Astrocyte of the cerebellum (primary cell): ENCODE data around the gene FAM3A.

Experiments used
- DNase-seq: peaks from one replicate; pipeline ENCODE4 v3.0.0-alpha.2; 2011; ENCODE audit warnings: low read depth
- H3K4me3 ChIP-seq: 2 replicates; pipeline ENCODE4 v1.5.1; 2011; ENCODE audit warnings: mild to moderate bottlenecking, low read depth, low read length, moderate library complexity
- CTCF ChIP-seq: IDR thresholded peaks from 2 replicates; pipeline ENCODE4 v1.5.1; 2012; ENCODE audit warnings: low read length, low read depth, moderate library complexity, mild to moderate bottlenecking; ENCODE audit errors: missing control alignments
- in situ Hi-C: cut with HindIII; loops from 2 replicates; pipeline ENCODE4 v1.10.0; 2017; ENCODE audit warnings: low sequenced_read_pairs

Gene FAM3A

GRCh38 chrX:154487518-154488290 is 28.3 kb downstream of the FAM3A start:
- no peak for DNase-seq
- no peak for TF ChIP-seq CTCF

GRCh38 chrX:154486396-154487207 is 29.4 kb downstream of the FAM3A start, which contains the start of gene UBL4A:
Gene UBL4A (minus strand): TSS chrX:154486615. CDS start chrX:154486584, 31 bp downstream.
- TF ChIP-seq CTCF: no peak
- peak within 1 kb of the TSS; percentile 46 for H3K4me3 ChIP-seq
- in situ Hi-C loops: loop anchor here (5.0 kb wide), 1 partner anchor 39 kb away; no protein-coding TSS in a partner anchor
- DNase-seq: no peak

More at GRCh38 chrX:154487518-154488290, 28.3 kb downstream of the FAM3A start:
- H3K4me3 ChIP-seq: no peak overlapping the region
- in situ Hi-C loops: loop anchor here (5.0 kb wide), 1 partner anchor 40 kb away; no protein-coding TSS in a partner anchor

GRCh38 chrX:154486052-154486395 is 30.0 kb downstream of the FAM3A start:
- TF ChIP-seq CTCF: no peak
- in situ Hi-C loops: loop anchor here (5.0 kb wide), 1 partner anchor 39 kb away; no protein-coding TSS in a partner anchor
- DNase-seq: no peak
- peak overlapping the region; percentile 46 for H3K4me3 ChIP-seq

GRCh38 chrX:154485150-154486051 is 30.6 kb downstream of the FAM3A start:
- in situ Hi-C loops: loop anchor here (5.0 kb wide), 1 partner anchor 38 kb away; no protein-coding TSS in a partner anchor
- peak overlapping the region; percentile 46 for H3K4me3 ChIP-seq
- TF ChIP-seq CTCF: no peak
- no peak for DNase-seq

GRCh38 chrX:154484255-154485149 is 31.5 kb downstream of the FAM3A start:
- no peak overlapping the region for H3K4me3 ChIP-seq
- TF ChIP-seq CTCF: no peak
- no peak for DNase-seq
- in situ Hi-C loops: loop anchor here (5.0 kb wide), 1 partner anchor 37 kb away; no protein-coding TSS in a partner anchor
